Measurements from ENCODE around the gene KIF3A.

The KIF3A gene

GRCh38 chr5:132688536-132689339 is 48.6 kb downstream of the KIF3A start:
- DNase-seq: no peak
- intact Hi-C loops (cut with DNase I): no loop called here

GRCh38 chr5:132687995-132688394 is 49.4 kb downstream of the KIF3A start:
- DNase-seq: peak in 4 of 42 donors; percentile 17 to 36 (median 26)
- intact Hi-C loops (cut with DNase I): no loop called here

GRCh38 chr5:132686193-132686592 is 51.2 kb downstream of the KIF3A start:
- DNase-seq: no peak
- intact Hi-C loops (cut with DNase I): no loop called here

GRCh38 chr5:132684922-132685720 is 52.2 kb downstream of the KIF3A start:
- DNase-seq: no peak
- intact Hi-C loops (cut with DNase I): no loop called here

- DNase-seq: peak in 35 of 42 donors; percentile 15 to 84 (median 50)
- intact Hi-C loops (cut with DNase I): no loop called here
Measured at GRCh38 chr5:132684491-132684890, 52.9 kb downstream of the KIF3A start.

- intact Hi-C loops (cut with DNase I): no loop called here
- DNase-seq: no peak
Measured at GRCh38 chr5:132681983-132682382, 55.4 kb downstream of the KIF3A start.

GRCh38 chr5:132681476-132681831 is 55.9 kb downstream of the KIF3A start:
- intact Hi-C loops (cut with DNase I): no loop called here
- no peak for DNase-seq

- no peak for DNase-seq
- intact Hi-C loops (cut with DNase I): no loop called here
Measured at GRCh38 chr5:132680780-132681475, 56.4 kb downstream of the KIF3A start.

- intact Hi-C loops (cut with DNase I): no loop called here
- DNase-seq: no peak
Measured at GRCh38 chr5:132679717-132680380, 57.5 kb downstream of the KIF3A start.

GRCh38 chr5:132679166-132679565 is 58.2 kb downstream of the KIF3A start:
- DNase-seq: no peak
- intact Hi-C loops (cut with DNase I): no loop called here

- intact Hi-C loops (cut with DNase I): no loop called here
Measured at GRCh38 chr5:132678735-132679134, 58.6 kb downstream of the KIF3A start.

GRCh38 chr5:132677682-132678400 is 59.5 kb downstream of the KIF3A start:
- peak in 1 of 42 donors; percentile 29 for DNase-seq
- intact Hi-C loops (cut with DNase I): no loop called here

More at GRCh38 chr5:132678735-132679134, 58.6 kb downstream of the KIF3A start:
- DNase-seq: peak in 1 of 42 donors; percentile 13

GRCh38 chr5:132677191-132677590 is 60.2 kb downstream of the KIF3A start:
- peak in 1 of 42 donors; percentile 41 for DNase-seq

GRCh38 chr5:132675936-132676689 is 61.2 kb downstream of the KIF3A start:
- intact Hi-C loops (cut with DNase I): no loop called here

More at GRCh38 chr5:132677191-132677590, 60.2 kb downstream of the KIF3A start:
- intact Hi-C loops (cut with DNase I): no loop called here

GRCh38 chr5:132674671-132675506 is 62.5 kb downstream of the KIF3A start:
- peak in 1 of 42 donors; percentile 37 for DNase-seq
- intact Hi-C loops (cut with DNase I): no loop called here

More at GRCh38 chr5:132675936-132676689, 61.2 kb downstream of the KIF3A start:
- DNase-seq: peak in 1 of 42 donors; percentile 25

GRCh38 chr5:132673939-132674630 is 63.3 kb downstream of the KIF3A start, which contains the start of gene IL4:
TSS of gene IL4 (plus strand) at chr5:132673989. CDS start at chr5:132674051, 62 bp downstream.
- intact Hi-C loops (cut with DNase I): no loop called here
- peak in 1 of 42 donors; percentile 24 for DNase-seq

Data from head of caudate nucleus (tissue), 42 donors.